Osteocyte (in vitro differentiated cells): ENCODE results near the gene MKX. TPM values are rescaled to one million over a fixed set of nuclear protein-coding genes. Genes with fewer than 3 reads are reported as not detected.
A peak's percentile ranks its signal among the peaks of the same experiment; 100 is the strongest.

Experiments used
- DNase-seq: peaks from one replicate; pipeline ENCODE4 v3.0.0; 2021; ENCODE audit warnings: mixed read lengths; ENCODE audit not compliant: unreplicated experiment; ENCODE audit errors: extremely low spot score
- H3K27ac Mint-ChIP-seq: one replicate; pipeline ENCODE4 v1.8.0; 2021; ENCODE audit warnings: mild to moderate bottlenecking, mixed read lengths; ENCODE audit not compliant: unreplicated experiment
- H3K27me3 Mint-ChIP-seq: one replicate; pipeline ENCODE4 v1.8.0; 2021; ENCODE audit warnings: mixed read lengths; ENCODE audit not compliant: unreplicated experiment
- H3K36me3 Mint-ChIP-seq: one replicate; pipeline ENCODE4 v1.8.0; 2021; ENCODE audit warnings: mixed read lengths; ENCODE audit not compliant: unreplicated experiment
- H3K4me1 Mint-ChIP-seq: one replicate; pipeline ENCODE4 v1.8.0; 2021; ENCODE audit warnings: mixed read lengths; ENCODE audit not compliant: unreplicated experiment
- H3K4me3 Mint-ChIP-seq: one replicate; pipeline ENCODE4 v1.8.0; 2021; ENCODE audit warnings: mild to moderate bottlenecking, moderate library complexity, mixed read lengths; ENCODE audit not compliant: unreplicated experiment
- H3K9me3 Mint-ChIP-seq: one replicate; pipeline ENCODE4 v1.8.0; 2021; ENCODE audit warnings: mixed read lengths; ENCODE audit not compliant: unreplicated experiment
- total RNA-seq: library from RNA; stranded (reverse); gene quantifications from 2 replicates; pipeline ENCODE4 v1.2.1, GENCODE V29; 2021
- TF ChIP-seq, protein P1 (sequence below): fragments of 200-600 bp; sonication (generic); IDR thresholded peaks from 2 replicates; pipeline ENCODE4 v1.5.0; 2021; ENCODE audit warnings: antibody characterized with exemption, mild to moderate bottlenecking, moderate library complexity

MKX gene
- total RNA-seq, 1 donor from 2014 or later: 21.5 TPM

DNA sequence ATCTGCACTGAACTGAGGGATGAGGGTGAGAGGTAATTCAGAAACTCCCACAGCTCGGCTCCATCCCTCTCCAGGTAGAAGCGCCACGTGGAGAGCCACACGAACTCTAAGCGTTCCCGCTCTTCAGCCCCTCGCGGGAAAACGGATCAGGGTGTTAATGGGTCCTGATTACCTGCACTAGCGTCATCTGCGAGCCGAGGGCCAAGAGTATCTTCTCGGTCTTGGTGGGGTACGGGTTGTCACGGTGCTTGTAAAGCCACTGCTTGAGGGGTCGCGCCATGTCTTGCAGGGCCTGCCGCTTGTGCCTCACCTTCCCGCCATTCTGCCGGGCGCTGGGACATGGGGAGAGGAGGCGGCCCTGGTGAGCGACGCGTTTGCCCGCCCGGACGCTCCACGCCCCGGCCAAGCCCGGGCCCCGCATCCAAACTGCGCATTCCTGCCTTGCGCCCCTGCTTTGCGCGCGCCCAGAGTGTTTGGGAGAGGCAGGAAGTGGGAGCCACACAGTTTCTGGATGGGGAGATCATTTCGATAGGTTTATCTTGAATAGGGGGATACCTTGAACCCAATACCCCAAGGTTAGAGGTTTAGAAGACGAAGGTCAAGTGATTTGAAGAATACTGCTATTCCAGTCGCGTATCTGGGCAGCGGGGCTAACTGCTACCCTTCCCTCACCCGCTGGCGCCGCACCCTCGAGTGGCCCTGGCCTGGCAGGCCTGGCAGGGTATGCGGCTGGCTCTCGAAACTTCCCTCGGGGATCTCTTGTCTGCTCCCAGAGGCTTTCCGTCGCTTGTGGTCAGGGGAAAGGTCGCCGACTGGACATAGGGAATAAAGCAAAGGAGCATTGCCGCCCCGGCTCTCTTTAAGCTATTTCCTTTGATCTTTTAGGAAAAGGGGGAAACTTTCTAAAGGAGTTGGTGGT, 4.2 kb downstream of the MKX start:
- Mint-ChIP-seq H3K9me3 (no peaks in the 10 kb centered on the region), H3K27ac (peak overlapping the region; percentile 78), H3K4me1 (peaks cover 21% of the 10 kb centered on the region), H3K36me3 (peaks cover 16% of the 10 kb centered on the region), H3K4me3 (peak overlapping the region; percentile 72), H3K27me3 (peaks cover 4% of the 10 kb centered on the region)
- DNase-seq: no peak
- TF ChIP-seq, protein P1, sequence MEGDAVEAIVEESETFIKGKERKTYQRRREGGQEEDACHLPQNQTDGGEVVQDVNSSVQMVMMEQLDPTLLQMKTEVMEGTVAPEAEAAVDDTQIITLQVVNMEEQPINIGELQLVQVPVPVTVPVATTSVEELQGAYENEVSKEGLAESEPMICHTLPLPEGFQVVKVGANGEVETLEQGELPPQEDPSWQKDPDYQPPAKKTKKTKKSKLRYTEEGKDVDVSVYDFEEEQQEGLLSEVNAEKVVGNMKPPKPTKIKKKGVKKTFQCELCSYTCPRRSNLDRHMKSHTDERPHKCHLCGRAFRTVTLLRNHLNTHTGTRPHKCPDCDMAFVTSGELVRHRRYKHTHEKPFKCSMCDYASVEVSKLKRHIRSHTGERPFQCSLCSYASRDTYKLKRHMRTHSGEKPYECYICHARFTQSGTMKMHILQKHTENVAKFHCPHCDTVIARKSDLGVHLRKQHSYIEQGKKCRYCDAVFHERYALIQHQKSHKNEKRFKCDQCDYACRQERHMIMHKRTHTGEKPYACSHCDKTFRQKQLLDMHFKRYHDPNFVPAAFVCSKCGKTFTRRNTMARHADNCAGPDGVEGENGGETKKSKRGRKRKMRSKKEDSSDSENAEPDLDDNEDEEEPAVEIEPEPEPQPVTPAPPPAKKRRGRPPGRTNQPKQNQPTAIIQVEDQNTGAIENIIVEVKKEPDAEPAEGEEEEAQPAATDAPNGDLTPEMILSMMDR: no peak

DNA sequence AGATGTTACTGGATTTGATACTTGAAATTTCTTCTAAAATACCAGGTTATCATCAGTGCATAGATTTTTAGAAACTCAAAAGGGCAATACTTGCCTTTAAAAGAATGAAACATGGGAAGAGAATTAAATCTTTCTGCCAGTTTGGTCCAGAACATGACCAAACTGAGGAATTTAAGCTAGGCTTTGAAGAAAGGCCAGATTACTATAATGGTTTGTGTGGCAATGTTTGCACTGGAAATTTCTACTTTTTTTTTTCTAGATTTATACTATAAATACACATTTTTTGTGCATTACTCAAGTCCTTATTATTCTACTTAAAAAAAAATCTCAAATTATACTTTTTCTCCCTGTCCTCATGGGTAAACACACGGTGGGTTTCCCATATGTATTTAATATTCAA, 9.2 kb downstream of the MKX start:
- H3K27me3 Mint-ChIP-seq: no peaks in the 10 kb centered on the region
- H3K9me3 Mint-ChIP-seq: no peaks in the 10 kb centered on the region
- H3K4me1 Mint-ChIP-seq: peaks cover 6% of the 10 kb centered on the region
- no peak overlapping the region for H3K4me3 Mint-ChIP-seq
- TF ChIP-seq, protein P1: no peak
- H3K27ac Mint-ChIP-seq: no peak overlapping the region
- no peak for DNase-seq
- H3K36me3 Mint-ChIP-seq: peaks cover 42% of the 10 kb centered on the region

DNA sequence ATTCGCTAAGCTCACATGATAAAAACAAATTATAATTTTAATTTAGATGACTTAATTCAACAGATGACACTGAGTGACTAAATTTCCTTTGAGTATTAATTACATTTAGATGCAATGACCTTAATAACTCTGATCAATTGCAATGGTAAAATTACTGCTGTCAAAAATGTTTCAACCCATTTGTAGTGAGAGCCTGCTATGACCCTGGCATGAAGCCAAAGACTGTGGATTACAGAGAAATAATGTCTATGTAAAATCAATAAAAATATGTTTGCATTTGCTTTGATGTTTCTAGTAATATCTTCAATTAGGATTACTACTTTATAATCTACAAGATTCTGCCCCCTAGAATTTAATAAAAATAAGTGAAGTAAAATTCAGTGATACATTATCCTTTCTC, 15.6 kb downstream of the MKX start:
- H3K9me3 Mint-ChIP-seq: no peaks in the 10 kb centered on the region
- peaks cover 19% of the 10 kb centered on the region for H3K4me1 Mint-ChIP-seq
- DNase-seq: no peak
- peaks cover 37% of the 10 kb centered on the region for H3K36me3 Mint-ChIP-seq
- no peak overlapping the region for H3K4me3 Mint-ChIP-seq
- no peak overlapping the region for H3K27ac Mint-ChIP-seq
- H3K27me3 Mint-ChIP-seq: no peaks in the 10 kb centered on the region
- TF ChIP-seq, protein P1: no peak

DNA sequence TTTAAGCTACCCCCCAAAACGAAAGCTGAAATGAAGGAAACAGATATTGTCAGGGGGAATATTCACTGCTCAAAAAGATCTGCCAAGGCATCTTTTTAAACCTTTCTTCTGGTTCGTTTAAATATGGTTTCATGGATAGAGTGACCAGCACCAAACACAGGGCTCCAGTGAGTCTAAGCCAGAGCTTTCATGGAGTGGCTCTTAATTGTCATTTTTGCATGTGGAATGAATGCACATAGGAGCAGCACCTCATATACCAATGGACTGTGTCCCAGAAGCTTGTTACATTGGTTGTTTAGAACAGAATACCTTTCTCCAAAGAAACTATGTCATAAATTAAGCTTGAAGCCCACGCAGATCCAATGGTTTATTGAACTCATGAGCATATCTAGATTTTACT, 17.3 kb downstream of the MKX start:
- H3K9me3 Mint-ChIP-seq: no peaks in the 10 kb centered on the region
- H3K27me3 Mint-ChIP-seq: no peaks in the 10 kb centered on the region
- H3K4me3 Mint-ChIP-seq: no peak overlapping the region

DNA sequence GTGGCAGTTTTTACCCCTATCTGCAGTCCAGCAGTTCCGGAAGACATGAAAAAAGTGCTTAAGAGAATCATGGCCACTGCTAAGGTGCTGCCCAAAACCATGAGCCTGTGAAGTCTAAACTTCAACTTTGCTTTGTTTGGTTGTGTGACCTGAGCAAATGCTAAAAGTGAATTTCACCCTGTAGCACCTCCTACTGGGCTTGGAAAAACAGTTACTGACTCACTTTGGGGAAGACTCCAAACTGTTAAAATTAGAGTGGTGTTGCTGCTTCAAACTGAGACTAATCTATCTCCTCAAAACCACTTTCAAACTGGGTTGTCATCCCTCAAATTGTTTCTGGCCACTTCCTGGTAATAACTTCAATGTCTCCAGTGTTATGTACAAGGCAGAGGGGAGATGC, 21.3 kb downstream of the MKX start:
- peaks cover 35% of the 10 kb centered on the region for H3K36me3 Mint-ChIP-seq
- H3K4me3 Mint-ChIP-seq: no peak overlapping the region
- DNase-seq: no peak
- TF ChIP-seq, protein P1: peak; percentile 41
- H3K27me3 Mint-ChIP-seq: no peaks in the 10 kb centered on the region
- H3K9me3 Mint-ChIP-seq: peaks cover 7% of the 10 kb centered on the region
- H3K4me1 Mint-ChIP-seq: peaks cover 24% of the 10 kb centered on the region
- no peak overlapping the region for H3K27ac Mint-ChIP-seq

More for the DNA sequence above, 17.3 kb downstream of the MKX start:
- H3K4me1 Mint-ChIP-seq: peaks cover 27% of the 10 kb centered on the region
- no peak for DNase-seq
- H3K27ac Mint-ChIP-seq: no peak overlapping the region
- H3K36me3 Mint-ChIP-seq: peaks cover 34% of the 10 kb centered on the region
- TF ChIP-seq, protein P1: no peak
